Measurements from ENCODE around the gene TMIGD2.

The TMIGD2 gene

DNA sequence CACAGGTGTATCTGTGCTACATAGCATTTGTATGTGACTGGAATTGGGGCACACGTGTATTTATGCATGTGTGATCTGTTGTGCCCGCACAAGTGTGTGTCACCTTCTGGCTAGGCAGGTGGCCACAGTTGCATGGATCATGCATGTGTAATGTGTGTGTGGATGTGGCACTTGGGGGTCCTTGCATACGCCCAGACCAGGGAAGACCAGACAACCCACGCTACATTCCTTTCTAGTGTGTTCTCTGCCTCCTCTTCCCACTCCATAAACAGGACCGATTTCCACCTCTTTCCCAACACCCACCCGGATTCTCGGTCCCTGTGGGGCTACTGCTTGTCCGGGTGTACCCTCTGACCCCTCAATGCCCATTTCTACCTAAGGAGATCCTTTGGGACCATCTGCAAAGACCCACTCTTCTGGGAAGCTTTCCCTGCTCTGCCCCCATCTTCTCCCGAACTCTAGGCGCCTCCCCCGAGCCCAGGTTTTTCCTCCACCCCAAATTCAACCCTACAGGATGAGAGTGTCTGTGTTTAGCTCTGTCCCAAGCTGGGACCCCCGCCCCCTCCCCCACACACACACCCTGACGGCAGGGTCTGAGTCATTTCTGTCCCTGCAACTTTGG is 24.1 kb upstream of the TMIGD2 start:
- no peak for DNase-seq (ENCODE audit: low read depth)
- H3K4me3 ChIP-seq (ENCODE audit: low read depth, low read length): no peak overlapping the region
- TF ChIP-seq, protein P1, sequence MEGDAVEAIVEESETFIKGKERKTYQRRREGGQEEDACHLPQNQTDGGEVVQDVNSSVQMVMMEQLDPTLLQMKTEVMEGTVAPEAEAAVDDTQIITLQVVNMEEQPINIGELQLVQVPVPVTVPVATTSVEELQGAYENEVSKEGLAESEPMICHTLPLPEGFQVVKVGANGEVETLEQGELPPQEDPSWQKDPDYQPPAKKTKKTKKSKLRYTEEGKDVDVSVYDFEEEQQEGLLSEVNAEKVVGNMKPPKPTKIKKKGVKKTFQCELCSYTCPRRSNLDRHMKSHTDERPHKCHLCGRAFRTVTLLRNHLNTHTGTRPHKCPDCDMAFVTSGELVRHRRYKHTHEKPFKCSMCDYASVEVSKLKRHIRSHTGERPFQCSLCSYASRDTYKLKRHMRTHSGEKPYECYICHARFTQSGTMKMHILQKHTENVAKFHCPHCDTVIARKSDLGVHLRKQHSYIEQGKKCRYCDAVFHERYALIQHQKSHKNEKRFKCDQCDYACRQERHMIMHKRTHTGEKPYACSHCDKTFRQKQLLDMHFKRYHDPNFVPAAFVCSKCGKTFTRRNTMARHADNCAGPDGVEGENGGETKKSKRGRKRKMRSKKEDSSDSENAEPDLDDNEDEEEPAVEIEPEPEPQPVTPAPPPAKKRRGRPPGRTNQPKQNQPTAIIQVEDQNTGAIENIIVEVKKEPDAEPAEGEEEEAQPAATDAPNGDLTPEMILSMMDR (IDR thresholded peaks at IDR 0.05; ENCODE audit: control insufficient read depth, extremely low read depth, insufficient read depth): no peak

DNA sequence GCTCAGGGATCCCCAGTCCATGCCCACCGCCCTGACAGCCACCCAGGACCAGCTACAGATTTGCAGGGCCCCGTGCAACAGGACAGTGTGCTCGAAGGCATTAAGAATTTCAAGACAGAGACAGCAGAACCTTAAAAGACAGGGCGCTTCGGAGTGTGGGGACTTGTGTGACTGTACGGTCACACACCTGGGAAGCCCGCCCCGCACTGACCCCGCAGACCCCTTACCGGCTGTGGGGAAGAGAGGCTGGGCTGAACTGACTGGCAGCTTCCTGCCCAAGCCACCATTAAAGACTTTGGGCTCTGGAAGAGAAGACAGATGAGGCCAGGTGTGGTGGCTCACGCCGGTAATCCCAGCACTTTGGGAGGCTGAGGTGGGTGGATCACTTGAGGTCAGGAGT is 22.0 kb upstream of the TMIGD2 start:
- no peak overlapping the region for H3K4me3 ChIP-seq (ENCODE audit: low read depth, low read length)
- DNase-seq (ENCODE audit: low read depth): no peak
- TF ChIP-seq, protein P1 (IDR thresholded peaks at IDR 0.05; ENCODE audit: control insufficient read depth, extremely low read depth, insufficient read depth): no peak

DNA sequence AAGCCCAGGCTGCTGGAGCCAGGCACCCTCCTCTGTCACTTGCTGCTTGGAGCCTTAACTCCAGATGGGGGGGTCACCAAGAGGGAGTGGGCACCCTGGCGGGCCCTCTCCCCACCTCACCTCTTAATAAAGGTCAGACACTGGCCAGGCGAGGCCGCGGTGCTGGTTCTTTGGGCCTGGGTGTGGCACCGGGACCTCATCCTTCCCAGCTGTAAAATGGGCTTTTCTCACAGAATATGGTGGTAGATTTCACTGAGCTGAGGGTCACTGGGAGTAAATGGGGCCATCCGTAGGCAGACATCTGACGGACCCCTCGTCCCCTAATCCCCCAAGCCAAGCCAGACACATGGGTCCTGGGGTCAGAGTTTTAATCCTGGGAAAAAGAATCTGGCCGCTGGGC is 21.5 kb upstream of the TMIGD2 start:
- no peak for DNase-seq (ENCODE audit: low read depth)
- H3K4me3 ChIP-seq (ENCODE audit: low read depth, low read length): no peak overlapping the region
- TF ChIP-seq, protein P1 (IDR thresholded peaks at IDR 0.05; ENCODE audit: control insufficient read depth, extremely low read depth, insufficient read depth): no peak

DNA sequence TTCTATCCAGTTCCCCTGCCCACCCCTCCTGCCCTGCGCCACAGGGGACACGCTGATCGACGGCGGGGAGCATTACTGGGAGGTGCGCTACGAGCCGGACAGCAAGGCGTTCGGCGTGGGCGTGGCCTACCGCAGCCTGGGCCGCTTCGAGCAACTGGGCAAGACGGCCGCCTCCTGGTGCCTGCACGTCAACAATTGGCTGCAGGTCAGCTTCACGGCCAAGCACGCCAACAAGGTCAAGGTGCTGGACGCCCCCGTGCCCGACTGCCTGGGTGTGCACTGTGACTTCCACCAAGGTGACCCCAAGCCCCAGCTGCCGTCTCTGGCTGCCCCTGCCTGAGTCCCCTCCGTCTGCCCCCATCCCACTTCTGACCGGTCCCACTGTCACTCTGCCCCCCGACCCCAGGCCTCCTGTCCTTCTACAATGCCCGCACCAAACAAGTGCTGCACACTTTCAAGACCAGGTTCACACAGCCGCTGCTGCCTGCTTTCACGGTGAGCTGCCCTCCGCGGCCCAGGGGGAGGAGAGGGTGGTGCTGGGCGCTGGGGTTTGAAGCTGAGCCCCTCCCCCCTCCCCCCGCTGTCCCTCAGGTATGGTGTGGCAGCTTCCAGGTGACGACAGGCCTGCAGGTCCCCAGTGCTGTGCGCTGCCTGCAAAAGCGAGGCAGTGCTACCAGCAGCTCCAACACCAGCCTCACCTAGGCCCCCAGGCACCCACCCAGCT is 20.9 kb upstream of the TMIGD2 start:
- TF ChIP-seq, protein P1 (IDR thresholded peaks at IDR 0.05; ENCODE audit: control insufficient read depth, extremely low read depth, insufficient read depth): no peak
- DNase-seq (ENCODE audit: low read depth): no peak
- H3K4me3 ChIP-seq (ENCODE audit: low read depth, low read length): no peak overlapping the region

DNA sequence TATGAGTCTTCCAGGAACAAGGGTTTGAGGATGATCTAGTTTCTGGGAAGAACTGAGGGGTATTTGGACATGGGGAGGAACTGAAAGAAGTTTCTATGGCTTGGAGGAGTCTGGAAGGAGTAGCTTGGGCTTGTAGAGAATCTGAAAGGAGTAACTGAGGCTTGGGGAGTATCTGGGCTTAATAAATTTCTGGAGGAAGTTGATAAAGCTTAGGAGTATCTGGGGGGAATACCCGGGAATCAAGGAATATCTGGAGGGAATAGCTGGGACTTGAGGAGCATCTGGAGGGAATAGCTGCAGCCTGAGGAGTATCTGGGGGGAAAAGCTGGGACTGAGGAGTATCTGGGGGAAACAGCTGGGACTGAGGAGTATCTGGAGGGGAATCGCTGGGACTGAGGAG is 18.2 kb upstream of the TMIGD2 start:
- no peak for DNase-seq (ENCODE audit: low read depth)
- TF ChIP-seq, protein P1 (IDR thresholded peaks at IDR 0.05; ENCODE audit: control insufficient read depth, extremely low read depth, insufficient read depth): no peak

DNA sequence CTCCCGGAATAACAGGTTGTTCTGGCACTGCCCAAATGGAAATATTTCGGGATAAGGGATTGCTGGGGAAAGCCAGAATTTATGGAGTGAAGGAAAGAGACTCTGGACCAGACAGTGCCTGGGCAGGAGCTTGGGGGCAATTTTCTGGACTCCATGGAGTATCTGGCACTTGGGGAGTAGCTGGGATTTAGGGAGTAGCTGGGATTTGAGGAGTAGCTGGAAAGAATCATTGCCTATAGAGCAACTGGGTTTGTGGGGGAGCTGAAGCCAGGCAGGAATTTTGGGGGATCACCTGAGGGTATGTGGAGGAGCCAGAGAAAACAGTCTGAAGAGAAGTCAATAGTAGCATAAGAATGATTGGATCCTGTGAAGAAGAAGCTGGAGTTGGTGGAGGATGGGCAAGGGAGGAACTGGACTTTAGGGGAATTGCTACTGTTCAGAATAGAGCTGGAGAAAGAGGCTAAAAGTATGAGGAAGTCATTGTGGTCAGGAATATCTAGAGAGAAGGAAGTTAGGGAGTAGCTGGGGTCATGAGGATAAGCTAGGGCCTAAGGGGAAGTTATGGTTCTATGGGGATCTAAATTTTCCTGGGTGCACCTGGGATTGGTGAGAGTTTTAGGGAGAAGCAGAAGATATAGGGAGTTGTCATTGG is 17.0 kb upstream of the TMIGD2 start:
- no peak for DNase-seq (ENCODE audit: low read depth)
- H3K4me3 ChIP-seq (ENCODE audit: low read depth, low read length): no peak overlapping the region
- TF ChIP-seq, protein P1 (IDR thresholded peaks at IDR 0.05; ENCODE audit: control insufficient read depth, extremely low read depth, insufficient read depth): no peak

More for the DNA sequence above, 18.2 kb upstream of the TMIGD2 start:
- no peak overlapping the region for H3K4me3 ChIP-seq (ENCODE audit: low read depth, low read length)
